Measurements from ENCODE around the gene PPP3CA.

GRCh38 chr4:101197350-101197749, 150.0 kb downstream of the PPP3CA start:
- TF ChIP-seq, protein P1, sequence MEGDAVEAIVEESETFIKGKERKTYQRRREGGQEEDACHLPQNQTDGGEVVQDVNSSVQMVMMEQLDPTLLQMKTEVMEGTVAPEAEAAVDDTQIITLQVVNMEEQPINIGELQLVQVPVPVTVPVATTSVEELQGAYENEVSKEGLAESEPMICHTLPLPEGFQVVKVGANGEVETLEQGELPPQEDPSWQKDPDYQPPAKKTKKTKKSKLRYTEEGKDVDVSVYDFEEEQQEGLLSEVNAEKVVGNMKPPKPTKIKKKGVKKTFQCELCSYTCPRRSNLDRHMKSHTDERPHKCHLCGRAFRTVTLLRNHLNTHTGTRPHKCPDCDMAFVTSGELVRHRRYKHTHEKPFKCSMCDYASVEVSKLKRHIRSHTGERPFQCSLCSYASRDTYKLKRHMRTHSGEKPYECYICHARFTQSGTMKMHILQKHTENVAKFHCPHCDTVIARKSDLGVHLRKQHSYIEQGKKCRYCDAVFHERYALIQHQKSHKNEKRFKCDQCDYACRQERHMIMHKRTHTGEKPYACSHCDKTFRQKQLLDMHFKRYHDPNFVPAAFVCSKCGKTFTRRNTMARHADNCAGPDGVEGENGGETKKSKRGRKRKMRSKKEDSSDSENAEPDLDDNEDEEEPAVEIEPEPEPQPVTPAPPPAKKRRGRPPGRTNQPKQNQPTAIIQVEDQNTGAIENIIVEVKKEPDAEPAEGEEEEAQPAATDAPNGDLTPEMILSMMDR (IDR thresholded peaks at IDR 0.05) = no peak
- no peak for TF ChIP-seq POLR2A (IDR thresholded peaks at IDR 0.05)

Data from right lobe of liver (tissue), 4 donors.